ENCODE data around the gene UBE2V1. TPM values are rescaled to one million over a fixed set of nuclear protein-coding genes. Genes with fewer than 3 reads are reported as not detected.
"Not testable (repeated sequence)": the region's sequence is repeated elsewhere in the genome, so short reads cannot be mapped to it uniquely, and the experiment has no call there.

UBE2V1 gene
- total RNA-seq, 1 donor from 2014 or later, result 93.4 TPM

GRCh38 chr20:50101887-50102286 is 11.1 kb downstream of the UBE2V1 start:
- no peak for ATAC-seq
- DNase-seq (ENCODE audit: low spot score), result no peak
- intact Hi-C loops (cut with DNase I), result no loop called here

DNA sequence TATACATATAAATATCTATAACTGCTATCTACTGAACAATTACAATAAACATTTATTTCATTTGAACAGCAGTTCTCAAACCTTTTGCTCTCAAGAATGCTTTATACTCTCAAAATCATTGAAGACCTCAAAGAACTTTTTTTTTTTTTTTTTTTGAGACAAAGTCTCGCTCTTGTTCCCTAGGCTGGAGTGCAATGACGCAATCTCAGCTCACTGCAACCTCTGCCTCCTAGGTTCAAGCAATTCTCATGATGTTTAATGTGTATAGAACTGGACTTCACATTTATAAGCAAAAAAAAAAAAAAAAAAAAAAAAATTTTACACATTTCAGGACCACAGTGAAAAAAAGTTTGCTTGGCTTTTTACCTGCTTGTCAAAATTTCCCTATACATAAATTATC is 11.7 kb downstream of the UBE2V1 start:
- intact Hi-C loops (cut with DNase I), result no loop called here
- no peak for DNase-seq (ENCODE audit: low spot score)
- no peak for ATAC-seq

DNA sequence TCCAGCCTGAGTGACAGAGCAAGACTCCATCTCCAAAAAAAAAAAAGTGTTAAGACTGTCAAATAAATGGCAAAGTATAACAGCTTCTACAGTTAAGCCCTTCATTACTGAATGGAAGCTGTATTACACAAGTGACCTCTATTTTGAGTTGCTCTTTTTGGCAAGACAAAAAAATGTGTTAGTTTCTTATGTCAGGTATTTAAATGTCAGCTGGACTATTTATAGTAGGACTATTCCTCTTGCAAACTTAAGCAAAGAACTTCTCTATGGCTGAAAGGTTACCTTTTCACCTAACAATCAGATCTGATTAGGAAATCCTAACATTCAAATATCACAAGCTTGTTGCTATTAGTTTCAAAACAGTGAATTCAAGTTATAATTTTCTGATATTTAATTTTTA is 12.4 kb downstream of the UBE2V1 start:
- no peak for DNase-seq (ENCODE audit: low spot score)
- intact Hi-C loops (cut with DNase I), result no loop called here

GRCh38 chr20:50099565-50099991 is 13.4 kb downstream of the UBE2V1 start:
- DNase-seq (ENCODE audit: low spot score) (no peak), ATAC-seq (no peak)
- intact Hi-C loops (cut with DNase I), result no loop called here

More for the DNA sequence above, 12.4 kb downstream of the UBE2V1 start:
- ATAC-seq, result no peak

DNA sequence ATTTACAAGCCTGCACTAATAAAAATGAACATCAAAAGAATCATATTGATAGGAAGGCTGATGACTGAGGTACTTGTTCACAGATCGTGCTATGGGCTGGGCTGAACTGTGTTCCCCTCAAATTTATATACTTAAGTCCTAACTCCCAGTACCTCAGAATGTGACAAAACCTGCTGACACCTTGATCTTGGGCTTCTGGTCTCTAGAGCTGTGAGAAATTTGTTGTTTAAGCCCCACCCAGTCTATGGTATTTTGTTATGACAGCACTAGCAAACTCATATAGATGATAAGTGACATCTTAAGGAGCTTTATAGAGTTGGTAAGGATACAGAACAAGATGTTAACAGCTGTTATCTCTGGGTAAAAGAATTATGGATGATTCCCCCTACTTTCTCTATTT is 13.8 kb downstream of the UBE2V1 start:
- no peak for ATAC-seq
- intact Hi-C loops (cut with DNase I), result no loop called here

DNA sequence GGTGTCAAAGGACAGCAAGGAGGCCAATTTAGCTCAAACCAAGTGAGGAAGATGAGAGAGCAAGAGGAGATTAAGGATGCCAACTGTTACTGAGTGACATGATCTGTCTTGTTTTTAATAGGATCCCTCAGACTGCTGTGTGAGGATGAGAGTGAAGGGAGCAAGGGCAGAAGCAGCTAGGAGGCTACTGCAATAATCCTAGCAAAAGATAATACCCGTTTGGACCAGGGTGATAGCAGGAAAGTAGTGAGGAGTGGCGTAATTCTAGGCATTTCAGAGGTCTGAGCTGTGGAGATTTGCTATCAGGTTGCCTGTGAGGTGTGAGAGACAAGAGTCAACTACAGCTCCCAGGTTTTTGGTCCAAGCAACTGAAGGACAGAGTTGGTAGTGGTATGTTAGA is 14.7 kb downstream of the UBE2V1 start:
- intact Hi-C loops (cut with DNase I), result no loop called here
- ATAC-seq, result no peak

More for the DNA sequence above, 13.8 kb downstream of the UBE2V1 start:
- no peak for DNase-seq (ENCODE audit: low spot score)

GRCh38 chr20:50097843-50098242 is 15.1 kb downstream of the UBE2V1 start:
- no peak for DNase-seq (ENCODE audit: low spot score)
- intact Hi-C loops (cut with DNase I), result no loop called here
- ATAC-seq, result no peak

More for the DNA sequence above, 14.7 kb downstream of the UBE2V1 start:
- no peak for DNase-seq (ENCODE audit: low spot score)

DNA sequence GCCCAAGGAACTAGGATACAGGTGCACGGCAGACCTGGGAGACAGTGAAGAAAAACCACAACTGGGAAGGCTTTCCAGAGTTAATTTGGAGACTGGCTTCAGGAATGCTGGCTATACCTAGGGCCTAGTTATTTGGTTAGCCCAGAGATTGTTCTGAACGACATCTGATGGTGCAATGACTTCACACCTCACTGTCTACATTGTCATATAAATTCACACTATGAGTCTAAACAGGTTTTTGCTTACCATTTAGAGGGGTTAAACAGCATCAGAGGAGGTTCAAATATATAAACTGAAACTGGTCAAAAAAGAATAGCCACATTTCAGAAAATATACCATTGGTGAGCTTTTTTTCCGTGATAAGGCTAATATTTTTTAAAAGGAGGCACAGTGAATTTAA is 16.7 kb downstream of the UBE2V1 start:
- ATAC-seq, result no peak
- intact Hi-C loops (cut with DNase I), result no loop called here
- no peak for DNase-seq (ENCODE audit: low spot score)

DNA sequence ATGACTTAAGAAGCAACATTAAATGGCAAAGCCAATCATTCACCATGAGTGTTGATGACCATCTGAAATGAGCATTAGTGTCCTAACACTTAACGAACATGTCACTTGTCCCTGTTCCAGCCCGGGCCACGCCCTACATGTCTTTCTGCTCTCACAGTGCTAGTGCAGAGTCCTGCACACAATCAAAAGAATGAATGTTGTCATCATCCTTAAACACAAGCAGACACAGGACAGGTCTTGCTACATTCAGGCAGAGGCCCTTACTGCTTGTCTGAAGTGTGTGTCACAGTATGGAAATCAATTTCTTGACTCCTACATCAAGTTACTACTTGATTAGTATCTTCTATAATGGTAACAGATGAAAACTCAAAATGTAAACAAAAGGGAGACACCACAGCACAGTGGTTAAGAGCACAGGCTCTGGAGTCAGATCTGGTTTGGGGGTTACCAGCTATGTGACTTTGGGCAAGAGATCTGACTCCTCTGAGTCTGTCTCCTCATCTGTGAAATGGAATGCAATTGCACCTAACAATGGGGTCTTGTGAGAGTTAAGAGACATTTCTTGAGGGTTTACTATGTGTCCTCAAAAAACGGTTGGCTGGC is 17.4 kb downstream of the UBE2V1 start:
- DNase-seq (ENCODE audit: low spot score) (no peak), ATAC-seq (no peak)
- intact Hi-C loops (cut with DNase I), result no loop called here

GRCh38 chr20:50094522-50094921 is 18.4 kb downstream of the UBE2V1 start:
- no peak for DNase-seq (ENCODE audit: low spot score)
- intact Hi-C loops (cut with DNase I), result no loop called here
- no peak for ATAC-seq

DNA sequence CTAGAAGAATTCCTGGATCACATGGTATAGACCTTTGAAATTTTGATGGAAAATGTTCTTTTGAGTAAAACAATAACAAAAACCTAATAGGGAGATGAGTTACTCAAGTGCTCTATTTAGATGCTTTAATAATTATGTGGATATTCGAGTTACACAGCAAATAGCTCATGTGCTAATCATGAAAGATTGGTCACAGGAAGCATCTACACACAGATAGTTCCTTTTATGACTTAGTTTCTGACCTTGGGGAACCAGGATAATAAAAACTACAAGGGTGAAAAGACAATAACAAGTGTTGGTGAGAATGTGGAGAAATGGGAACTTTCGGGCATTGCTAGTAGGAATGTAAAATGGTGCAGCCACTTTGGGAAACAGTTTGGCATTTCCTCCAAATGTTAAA is 19.7 kb downstream of the UBE2V1 start:
- intact Hi-C loops (cut with DNase I), result no loop called here
- ATAC-seq (no peak), DNase-seq (ENCODE audit: low spot score) (no peak)

DNA sequence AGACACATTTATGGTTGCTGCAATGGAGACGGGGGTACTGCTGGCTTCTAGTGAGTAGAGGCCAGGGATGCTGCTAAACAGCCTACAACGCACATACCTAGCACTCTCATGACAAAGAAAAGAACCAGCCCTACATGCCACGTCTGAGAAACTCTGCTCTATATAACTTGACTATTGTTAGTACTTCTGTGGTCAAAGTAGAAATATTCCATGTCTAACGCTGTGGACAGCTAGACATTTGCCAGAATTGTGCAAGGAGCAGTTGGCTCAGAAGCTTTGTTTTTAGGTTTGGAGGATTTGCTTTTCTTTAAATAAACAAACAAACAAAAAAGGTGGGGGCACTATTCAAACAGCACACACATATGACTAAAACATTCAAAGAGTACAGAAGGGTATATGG is 20.5 kb downstream of the UBE2V1 start:
- intact Hi-C loops (cut with DNase I), result no loop called here
- no peak for DNase-seq (ENCODE audit: low spot score)
- ATAC-seq, result no peak

DNA sequence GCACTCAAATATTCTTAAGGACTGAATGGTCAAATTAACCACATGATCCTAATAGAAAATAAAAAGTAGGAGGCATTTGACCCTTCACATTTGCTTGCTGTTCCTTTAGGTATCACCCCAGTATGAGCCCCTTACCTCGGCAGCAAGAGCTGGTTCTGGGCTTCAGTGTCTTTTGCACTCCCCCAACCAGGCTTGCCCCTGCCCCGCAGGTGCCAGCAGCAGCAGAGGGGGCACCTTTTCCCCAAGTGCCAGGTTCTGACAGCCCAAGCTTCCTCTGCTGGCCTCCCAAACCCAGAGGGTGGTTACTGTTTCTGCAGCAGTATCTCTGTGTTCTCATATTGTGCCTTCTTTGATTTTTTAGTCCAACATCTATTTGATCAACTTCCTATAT is 23.2 kb downstream of the UBE2V1 start:
- intact Hi-C loops (cut with DNase I), result no loop called here
- no peak for DNase-seq (ENCODE audit: low spot score)
- no peak for ATAC-seq

DNA sequence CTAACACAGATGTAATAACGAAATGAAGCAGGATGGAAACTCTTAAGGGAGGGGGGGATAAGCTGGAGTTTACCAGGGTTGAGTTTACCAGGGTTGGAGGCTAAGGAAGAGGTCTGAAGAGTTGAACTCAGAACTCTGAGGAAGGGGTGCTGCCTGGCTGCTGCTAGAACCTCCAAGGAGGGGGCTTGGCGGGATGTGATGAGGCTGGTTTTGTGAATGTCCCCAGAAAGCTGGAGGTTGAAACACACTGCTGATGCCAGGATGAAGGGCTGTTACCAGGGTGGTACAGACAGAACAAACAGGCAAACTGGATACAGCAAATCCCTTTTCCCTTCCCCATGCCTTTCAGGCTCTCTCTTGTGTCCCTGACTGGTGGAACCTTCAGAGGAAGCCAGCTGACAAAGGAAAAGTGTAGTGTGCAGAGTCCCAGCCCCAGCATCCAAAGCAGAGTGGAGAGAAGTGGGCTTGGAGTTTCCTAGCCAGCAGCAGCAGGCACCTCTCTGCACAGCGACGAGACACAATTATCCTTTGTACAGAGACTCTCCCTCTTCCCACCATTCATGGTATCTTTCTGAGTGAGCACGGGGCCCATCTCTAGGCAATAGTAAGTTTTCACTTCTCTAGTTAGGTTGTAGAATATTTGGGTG is 23.7 kb downstream of the UBE2V1 start:
- no peak for ATAC-seq
- intact Hi-C loops (cut with DNase I), result no loop called here
- DNase-seq (ENCODE audit: low spot score), result no peak

GRCh38 chr20:50088022-50088421 is 24.9 kb downstream of the UBE2V1 start:
- intact Hi-C loops (cut with DNase I), result no loop called here
- ATAC-seq (no peak), DNase-seq (ENCODE audit: low spot score) (no peak)

DNA sequence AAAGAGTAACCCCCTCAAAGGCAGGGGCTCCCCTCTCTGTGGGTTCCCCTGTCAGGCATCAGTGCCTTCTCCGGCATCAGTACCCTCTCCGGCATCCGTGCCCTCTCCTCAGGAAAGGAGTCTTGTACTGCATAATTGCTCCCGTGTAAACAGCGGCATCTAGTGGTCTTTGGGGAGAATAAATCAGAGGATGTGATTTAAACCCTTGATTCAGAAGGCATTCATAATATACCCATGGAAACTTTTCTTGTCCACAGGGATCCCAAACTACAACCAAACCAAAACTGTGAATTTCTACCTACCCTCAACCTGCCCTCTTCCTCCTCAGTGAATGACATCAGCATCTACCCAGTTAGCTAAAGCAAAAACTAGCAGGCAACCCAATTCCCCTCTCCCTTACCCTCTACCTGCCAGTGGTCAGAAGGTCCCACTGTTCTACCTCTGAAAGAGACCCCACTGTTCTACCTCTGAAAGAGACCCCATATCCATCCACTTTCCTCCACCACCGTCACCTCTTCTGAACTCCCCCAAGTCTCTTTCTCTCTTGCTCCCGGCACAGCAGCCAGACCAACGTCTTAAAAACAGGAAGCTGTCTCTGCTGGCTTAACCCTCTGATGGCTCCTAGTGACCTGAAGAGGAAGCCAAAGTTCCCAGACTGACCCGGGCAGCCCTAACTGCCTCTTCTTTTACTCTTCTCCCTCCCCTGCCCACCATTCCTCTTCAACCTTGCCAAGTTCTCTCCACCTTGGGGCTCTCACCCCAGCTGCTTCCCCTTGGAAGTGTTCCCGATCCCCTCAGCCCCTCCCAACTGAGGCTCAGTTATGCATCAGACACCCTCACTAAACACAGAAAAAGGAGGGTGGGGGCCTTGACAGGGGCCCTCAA is 27.2 kb downstream of the UBE2V1 start:
- DNase-seq (ENCODE audit: low spot score), result no peak
- intact Hi-C loops (cut with DNase I), result no loop called here
- peak; percentile 87 for ATAC-seq

GRCh38 chr20:50085146-50085480 is 27.8 kb downstream of the UBE2V1 start:
- DNase-seq (ENCODE audit: low spot score) (no peak), ATAC-seq (no peak)
- intact Hi-C loops (cut with DNase I), result no loop called here

GRCh38 chr20:50083034-50083433 is 29.9 kb downstream of the UBE2V1 start:
- intact Hi-C loops (cut with DNase I), result no loop called here
- ATAC-seq, result no peak
- peak; percentile 53 for DNase-seq (ENCODE audit: low spot score)

DNA sequence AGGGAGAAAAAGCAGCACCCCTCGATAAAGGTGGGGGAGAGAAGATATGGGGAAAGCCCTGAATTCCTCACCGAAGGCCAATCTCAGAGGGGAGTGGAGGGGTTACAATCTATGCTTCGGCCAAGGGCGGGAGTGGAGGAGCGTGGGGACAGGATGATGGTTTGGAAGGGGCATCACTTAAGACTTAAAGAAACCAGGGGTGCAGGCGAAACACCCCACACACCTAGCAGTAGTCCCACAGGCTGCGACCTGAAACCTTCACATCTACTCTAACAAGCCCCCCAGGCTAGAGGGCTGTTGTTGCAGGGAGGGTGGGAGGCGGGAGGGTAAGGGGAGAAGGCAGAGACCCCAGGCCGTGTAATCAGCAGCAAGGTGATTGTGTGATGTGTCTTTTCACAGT is 30.9 kb downstream of the UBE2V1 start:
- DNase-seq (ENCODE audit: low spot score), result peak; percentile 36
- intact Hi-C loops (cut with DNase I); ATAC-seq: not testable (repeated sequence)
